ENCODE data around the gene HECTD2.

DNA sequence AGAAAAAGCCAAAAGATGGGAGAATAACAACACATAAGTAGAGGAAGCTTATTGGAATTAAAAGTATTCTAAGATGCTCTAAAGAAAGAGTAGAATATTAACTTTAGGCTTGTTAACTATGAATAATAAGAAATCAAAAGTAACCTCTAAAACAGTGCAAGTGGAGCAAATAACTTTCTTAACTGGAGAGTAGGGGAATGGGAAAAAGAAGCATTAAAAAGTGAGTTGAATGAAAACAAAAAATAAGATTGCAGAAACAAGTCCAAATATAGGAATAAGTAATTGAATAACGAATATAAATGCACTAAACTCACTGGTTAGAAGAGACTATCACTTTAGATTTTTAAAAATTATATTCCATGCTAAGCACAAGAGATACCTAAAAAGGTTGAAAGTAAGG lies 63.9 kb downstream of the HECTD2 start:
- TF ChIP-seq, protein P1, sequence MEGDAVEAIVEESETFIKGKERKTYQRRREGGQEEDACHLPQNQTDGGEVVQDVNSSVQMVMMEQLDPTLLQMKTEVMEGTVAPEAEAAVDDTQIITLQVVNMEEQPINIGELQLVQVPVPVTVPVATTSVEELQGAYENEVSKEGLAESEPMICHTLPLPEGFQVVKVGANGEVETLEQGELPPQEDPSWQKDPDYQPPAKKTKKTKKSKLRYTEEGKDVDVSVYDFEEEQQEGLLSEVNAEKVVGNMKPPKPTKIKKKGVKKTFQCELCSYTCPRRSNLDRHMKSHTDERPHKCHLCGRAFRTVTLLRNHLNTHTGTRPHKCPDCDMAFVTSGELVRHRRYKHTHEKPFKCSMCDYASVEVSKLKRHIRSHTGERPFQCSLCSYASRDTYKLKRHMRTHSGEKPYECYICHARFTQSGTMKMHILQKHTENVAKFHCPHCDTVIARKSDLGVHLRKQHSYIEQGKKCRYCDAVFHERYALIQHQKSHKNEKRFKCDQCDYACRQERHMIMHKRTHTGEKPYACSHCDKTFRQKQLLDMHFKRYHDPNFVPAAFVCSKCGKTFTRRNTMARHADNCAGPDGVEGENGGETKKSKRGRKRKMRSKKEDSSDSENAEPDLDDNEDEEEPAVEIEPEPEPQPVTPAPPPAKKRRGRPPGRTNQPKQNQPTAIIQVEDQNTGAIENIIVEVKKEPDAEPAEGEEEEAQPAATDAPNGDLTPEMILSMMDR (IDR thresholded peaks at IDR 0.05; ENCODE audit: insufficient read depth, low read length): no peak
- TF ChIP-seq POLR2AphosphoS5 (IDR thresholded peaks at IDR 0.05; ENCODE audit: low read depth) (no peak), GABPA (IDR thresholded peaks at IDR 0.05; ENCODE audit: low read depth) (no peak), SPI1 (IDR thresholded peaks at IDR 0.05; ENCODE audit: borderline replicate concordance, low read depth) (no peak)
- TF ChIP-seq, protein P2, sequence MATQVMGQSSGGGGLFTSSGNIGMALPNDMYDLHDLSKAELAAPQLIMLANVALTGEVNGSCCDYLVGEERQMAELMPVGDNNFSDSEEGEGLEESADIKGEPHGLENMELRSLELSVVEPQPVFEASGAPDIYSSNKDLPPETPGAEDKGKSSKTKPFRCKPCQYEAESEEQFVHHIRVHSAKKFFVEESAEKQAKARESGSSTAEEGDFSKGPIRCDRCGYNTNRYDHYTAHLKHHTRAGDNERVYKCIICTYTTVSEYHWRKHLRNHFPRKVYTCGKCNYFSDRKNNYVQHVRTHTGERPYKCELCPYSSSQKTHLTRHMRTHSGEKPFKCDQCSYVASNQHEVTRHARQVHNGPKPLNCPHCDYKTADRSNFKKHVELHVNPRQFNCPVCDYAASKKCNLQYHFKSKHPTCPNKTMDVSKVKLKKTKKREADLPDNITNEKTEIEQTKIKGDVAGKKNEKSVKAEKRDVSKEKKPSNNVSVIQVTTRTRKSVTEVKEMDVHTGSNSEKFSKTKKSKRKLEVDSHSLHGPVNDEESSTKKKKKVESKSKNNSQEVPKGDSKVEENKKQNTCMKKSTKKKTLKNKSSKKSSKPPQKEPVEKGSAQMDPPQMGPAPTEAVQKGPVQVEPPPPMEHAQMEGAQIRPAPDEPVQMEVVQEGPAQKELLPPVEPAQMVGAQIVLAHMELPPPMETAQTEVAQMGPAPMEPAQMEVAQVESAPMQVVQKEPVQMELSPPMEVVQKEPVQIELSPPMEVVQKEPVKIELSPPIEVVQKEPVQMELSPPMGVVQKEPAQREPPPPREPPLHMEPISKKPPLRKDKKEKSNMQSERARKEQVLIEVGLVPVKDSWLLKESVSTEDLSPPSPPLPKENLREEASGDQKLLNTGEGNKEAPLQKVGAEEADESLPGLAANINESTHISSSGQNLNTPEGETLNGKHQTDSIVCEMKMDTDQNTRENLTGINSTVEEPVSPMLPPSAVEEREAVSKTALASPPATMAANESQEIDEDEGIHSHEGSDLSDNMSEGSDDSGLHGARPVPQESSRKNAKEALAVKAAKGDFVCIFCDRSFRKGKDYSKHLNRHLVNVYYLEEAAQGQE (IDR thresholded peaks at IDR 0.05; ENCODE audit: insufficient replicate concordance, low read depth): no peak

Data from HL-60 (cell line).